Bronchial epithelial cell (primary cell): ENCODE results near the gene CNDP1. TPM values are rescaled to one million over a fixed set of nuclear protein-coding genes. Genes with fewer than 3 reads are reported as not detected.

ENCODE experiments used
- DNase-seq: peaks from one replicate; pipeline ENCODE4 v3.0.0-alpha.2; 2010; ENCODE audit warnings: low read depth
- FAIRE-seq: peaks from 2 replicates; lab custom pipeline; 2011; peaks lifted over from hg19 to GRCh38; lab: Jason Lieb, UNC
- H3K27me3 ChIP-seq: 2 replicates; pipeline ENCODE4 v1.5.1; 2011; ENCODE audit warnings: low read length; ENCODE audit not compliant: control insufficient read depth, insufficient read depth
- H3K36me3 ChIP-seq: 2 replicates; pipeline ENCODE4 v1.5.1; 2011; ENCODE audit warnings: low read length; ENCODE audit not compliant: control insufficient read depth, insufficient read depth
- H3K4me3 ChIP-seq: 2 replicates; pipeline ENCODE4 v1.5.1; 2011; ENCODE audit warnings: mild to moderate bottlenecking, low read depth, low read length, control low read depth
- CTCF ChIP-seq: IDR thresholded peaks from 2 replicates; pipeline ENCODE4 v1.5.1; 2011; ENCODE audit warnings: mild to moderate bottlenecking, moderate library complexity, low read length, control low read depth, inconsistent platforms; ENCODE audit not compliant: insufficient read depth, severe bottlenecking
- total RNA-seq: library from RNA; depleted of rRNA; stranded (reverse); fragments of >200 nt; gene quantifications from 2 replicates; pipeline ENCODE4 v1.2.1, GENCODE V29; 2014

Gene CNDP1
- total RNA-seq, 1 donor from 2014 or later = not detected

- Histone ChIP-seq H3K4me3 (no peak overlapping the region), H3K27me3 (no peaks in the 10 kb centered on the region), H3K36me3 (no peaks in the 10 kb centered on the region)
- FAIRE-seq (no peak), DNase-seq (no peak)
- TF ChIP-seq CTCF = no peak
Measured at GRCh38 chr18:74528478-74528877, 5.8 kb upstream of the CNDP1 start.

GRCh38 chr18:74528913-74529312 is 5.4 kb upstream of the CNDP1 start:
- FAIRE-seq (no peak), DNase-seq (no peak)
- H3K4me3 ChIP-seq = no peak overlapping the region
- no peaks in the 10 kb centered on the region for H3K27me3 ChIP-seq
- TF ChIP-seq CTCF = no peak
- no peaks in the 10 kb centered on the region for H3K36me3 ChIP-seq

GRCh38 chr18:74529378-74529777 is 4.9 kb upstream of the CNDP1 start:
- no peak overlapping the region for H3K4me3 ChIP-seq
- FAIRE-seq = no peak
- no peak for TF ChIP-seq CTCF
- no peaks in the 10 kb centered on the region for H3K27me3 ChIP-seq
- no peak for DNase-seq
- no peaks in the 10 kb centered on the region for H3K36me3 ChIP-seq

GRCh38 chr18:74529811-74530583 is 4.3 kb upstream of the CNDP1 start:
- no peaks in the 10 kb centered on the region for H3K27me3 ChIP-seq
- H3K4me3 ChIP-seq = no peak overlapping the region
- FAIRE-seq = no peak
- H3K36me3 ChIP-seq = no peaks in the 10 kb centered on the region
- TF ChIP-seq CTCF = no peak
- no peak for DNase-seq

- Histone ChIP-seq H3K36me3 (no peaks in the 10 kb centered on the region), H3K27me3 (no peaks in the 10 kb centered on the region), H3K4me3 (no peak overlapping the region)
- no peak for TF ChIP-seq CTCF
- FAIRE-seq (no peak), DNase-seq (no peak)
Measured at GRCh38 chr18:74530584-74530862, 3.8 kb upstream of the CNDP1 start.

- Histone ChIP-seq H3K36me3 (no peaks in the 10 kb centered on the region), H3K27me3 (no peaks in the 10 kb centered on the region), H3K4me3 (no peak overlapping the region)
- TF ChIP-seq CTCF = no peak
- DNase-seq (no peak), FAIRE-seq (peak; percentile 18)
Measured at GRCh38 chr18:74531043-74531442, 3.3 kb upstream of the CNDP1 start.
